Measurements from ENCODE around the gene TKT.

TKT gene

GRCh38 chr3:53186726-53187125 lies 69.1 kb downstream of the TKT start:
- Mint-ChIP-seq H3K36me3 (ENCODE audit: low read depth) (peaks cover 98% of the 10 kb centered on the region), H3K9me3 (no peaks in the 10 kb centered on the region), H3K4me1 (ENCODE audit: low read depth) (peaks cover 52% of the 10 kb centered on the region), H3K27me3 (no peaks in the 10 kb centered on the region), H3K27ac (peak overlapping the region; percentile 41), H3K4me3 (no peak overlapping the region)
- intact Hi-C loops (cut with micrococcal nuclease): no loop called here

DNA sequence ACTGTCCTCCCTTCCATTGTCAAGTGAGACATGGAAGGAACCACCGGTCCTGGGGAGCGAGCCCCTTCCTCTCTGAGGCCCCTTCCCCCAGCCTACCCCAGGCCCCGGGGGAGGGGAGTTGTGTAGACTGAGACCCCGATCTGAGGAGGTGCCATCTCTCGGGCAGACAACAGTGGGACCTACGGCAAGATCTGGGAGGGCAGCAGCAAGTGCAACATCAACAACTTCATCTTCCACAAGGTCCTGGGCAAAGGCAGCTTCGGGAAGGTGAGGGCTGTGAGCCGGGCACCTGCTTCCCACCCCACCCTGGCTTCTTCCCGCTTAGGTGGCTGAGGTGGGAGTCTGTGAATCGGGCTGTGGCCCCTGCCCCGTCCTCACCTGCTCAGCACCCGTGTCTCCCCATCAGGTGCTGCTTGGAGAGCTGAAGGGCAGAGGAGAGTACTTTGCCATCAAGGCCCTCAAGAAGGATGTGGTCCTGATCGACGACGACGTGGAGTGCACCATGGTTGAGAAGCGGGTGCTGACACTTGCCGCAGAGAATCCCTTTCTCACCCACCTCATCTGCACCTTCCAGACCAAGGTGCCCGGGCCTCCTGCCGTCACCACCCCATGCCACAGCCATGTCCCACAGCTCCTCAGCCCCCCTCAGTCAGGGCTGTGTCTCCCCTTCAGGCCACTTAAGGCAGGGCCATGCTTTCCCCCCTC lies 69.9 kb downstream of the TKT start:
- Mint-ChIP-seq H3K27me3 (no peaks in the 10 kb centered on the region), H3K9me3 (no peaks in the 10 kb centered on the region), H3K27ac (peak overlapping the region; percentile 41), H3K4me1 (ENCODE audit: low read depth) (peaks cover 57% of the 10 kb centered on the region), H3K36me3 (ENCODE audit: low read depth) (peaks cover 100% of the 10 kb centered on the region), H3K4me3 (no peak overlapping the region)
- intact Hi-C loops (cut with micrococcal nuclease): no loop called here

DNA sequence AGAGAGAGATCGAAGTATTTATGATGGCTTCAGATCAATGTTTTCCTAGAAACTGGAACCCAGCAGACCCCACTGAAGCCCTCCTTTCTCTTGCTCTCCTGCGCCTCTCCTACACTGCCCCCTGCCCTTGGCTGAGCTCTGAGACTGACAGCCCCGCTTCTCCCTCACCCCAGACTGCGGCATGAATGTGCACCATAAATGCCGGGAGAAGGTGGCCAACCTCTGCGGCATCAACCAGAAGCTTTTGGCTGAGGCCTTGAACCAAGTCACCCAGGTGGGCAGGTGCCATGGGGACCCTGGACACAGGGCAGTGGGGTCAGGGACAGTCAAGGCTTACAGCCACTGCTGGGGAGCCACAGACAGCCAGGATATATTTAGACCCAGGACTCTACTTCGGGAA lies 71.1 kb downstream of the TKT start:
- Mint-ChIP-seq H3K36me3 (ENCODE audit: low read depth) (peaks cover 100% of the 10 kb centered on the region), H3K27me3 (no peaks in the 10 kb centered on the region), H3K4me3 (no peak overlapping the region), H3K9me3 (no peaks in the 10 kb centered on the region), H3K4me1 (ENCODE audit: low read depth) (peaks cover 57% of the 10 kb centered on the region), H3K27ac (peak overlapping the region; percentile 32)
- intact Hi-C loops (cut with micrococcal nuclease): loop anchor here (5.0 kb wide), 1 partner anchor 52 kb away; the partner anchor contains the start of gene RFT1

DNA sequence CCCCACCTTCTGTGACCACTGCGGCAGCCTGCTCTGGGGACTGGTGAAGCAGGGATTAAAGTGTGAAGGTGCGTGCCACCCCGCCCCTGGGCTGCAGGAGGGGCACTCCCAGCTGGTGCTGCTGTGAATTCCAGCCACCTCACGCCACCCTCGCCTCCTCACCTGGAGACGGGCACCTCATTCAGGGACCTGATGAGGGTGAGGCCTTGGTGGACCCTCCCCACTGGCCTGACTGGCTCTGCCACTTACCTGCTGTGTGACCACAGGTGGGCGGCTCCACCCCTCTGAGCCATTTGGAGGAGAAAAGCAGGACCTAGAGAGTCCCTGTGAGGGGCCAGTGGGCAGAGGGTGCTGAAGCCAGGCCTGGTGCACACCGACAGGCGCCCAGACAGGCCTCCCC lies 72.3 kb downstream of the TKT start:
- H3K27ac Mint-ChIP-seq: no peak overlapping the region
- intact Hi-C loops (cut with micrococcal nuclease): loop anchor here (5.0 kb wide), 1 partner anchor 51 kb away; the partner anchor contains the start of gene RFT1

GRCh38 chr3:53182764-53183355 lies 73.0 kb downstream of the TKT start:
- intact Hi-C loops (cut with micrococcal nuclease): loop anchor here (5.0 kb wide), 1 partner anchor 51 kb away; the partner anchor contains the start of gene RFT1
- Mint-ChIP-seq H3K9me3 (no peaks in the 10 kb centered on the region), H3K4me1 (ENCODE audit: low read depth) (peaks cover 74% of the 10 kb centered on the region), H3K27ac (no peak overlapping the region), H3K36me3 (ENCODE audit: low read depth) (peaks cover 100% of the 10 kb centered on the region), H3K27me3 (no peaks in the 10 kb centered on the region), H3K4me3 (no peak overlapping the region)

More for the DNA sequence above, 72.3 kb downstream of the TKT start:
- Mint-ChIP-seq H3K36me3 (ENCODE audit: low read depth) (peaks cover 100% of the 10 kb centered on the region), H3K27me3 (no peaks in the 10 kb centered on the region), H3K9me3 (no peaks in the 10 kb centered on the region), H3K4me1 (ENCODE audit: low read depth) (peaks cover 67% of the 10 kb centered on the region), H3K4me3 (no peak overlapping the region)

GRCh38 chr3:53181528-53181927 lies 74.3 kb downstream of the TKT start:
- no peaks in the 10 kb centered on the region for H3K27me3 Mint-ChIP-seq
- H3K4me1 Mint-ChIP-seq (ENCODE audit: low read depth): peaks cover 78% of the 10 kb centered on the region
- H3K9me3 Mint-ChIP-seq: no peaks in the 10 kb centered on the region
- H3K27ac Mint-ChIP-seq: peak overlapping the region; percentile 28
- no peak overlapping the region for H3K4me3 Mint-ChIP-seq
- intact Hi-C loops (cut with micrococcal nuclease): loop anchor here (5.0 kb wide), 1 partner anchor 49 kb away; the partner anchor contains the start of gene RFT1
- H3K36me3 Mint-ChIP-seq (ENCODE audit: low read depth): peaks cover 100% of the 10 kb centered on the region

GRCh38 chr3:53181024-53181371 lies 74.8 kb downstream of the TKT start:
- peak overlapping the region; percentile 4 for H3K4me3 Mint-ChIP-seq
- no peaks in the 10 kb centered on the region for H3K9me3 Mint-ChIP-seq
- peaks cover 100% of the 10 kb centered on the region for H3K36me3 Mint-ChIP-seq (ENCODE audit: low read depth)
- H3K27me3 Mint-ChIP-seq: no peaks in the 10 kb centered on the region
- peaks cover 78% of the 10 kb centered on the region for H3K4me1 Mint-ChIP-seq (ENCODE audit: low read depth)
- intact Hi-C loops (cut with micrococcal nuclease): loop anchor here (5.0 kb wide), 1 partner anchor 49 kb away; the partner anchor contains the start of gene RFT1
- peak overlapping the region; percentile 28 for H3K27ac Mint-ChIP-seq

DNA sequence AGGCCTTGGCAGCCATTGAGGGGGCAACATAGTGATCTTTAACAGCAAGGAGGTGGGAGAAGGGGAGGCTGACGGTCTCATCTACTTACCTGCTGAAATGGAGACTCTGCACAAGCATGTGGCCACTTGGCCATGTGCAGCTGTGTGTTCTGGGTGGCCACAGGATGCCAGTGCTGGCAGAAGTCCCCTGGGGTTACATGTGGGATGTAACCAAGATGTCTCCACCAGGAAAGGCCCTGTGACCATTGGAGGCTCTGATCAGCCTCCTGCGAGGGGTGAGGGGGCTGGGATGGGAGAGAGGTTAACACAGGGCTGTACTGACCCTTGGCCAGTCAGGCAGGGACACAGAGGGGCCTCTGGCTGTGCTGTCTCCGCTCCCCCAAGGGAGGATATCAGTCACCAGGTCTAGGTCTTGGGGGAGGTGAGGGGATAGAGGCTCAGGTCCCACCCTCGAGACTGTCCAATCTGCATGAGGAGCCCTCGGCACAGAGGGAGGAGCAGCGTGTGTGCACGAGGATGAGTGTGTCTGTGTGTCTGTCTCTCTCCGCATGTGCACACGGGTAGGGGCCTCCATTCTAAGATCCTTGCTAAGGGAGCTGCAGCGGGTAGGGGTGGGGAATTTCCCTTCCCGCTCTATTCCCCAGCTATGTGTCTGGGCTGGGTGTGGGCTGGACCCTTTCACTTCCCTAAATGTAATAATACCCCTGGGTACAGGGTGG lies 75.4 kb downstream of the TKT start:
- peak overlapping the region; percentile 28 for H3K27ac Mint-ChIP-seq
- intact Hi-C loops (cut with micrococcal nuclease): loop anchor here (1.0 to 5.0 kb wide), 2 partner anchors 10 to 48 kb away; partner anchors contain the start of gene RFT1
- H3K27me3 Mint-ChIP-seq: no peaks in the 10 kb centered on the region
- H3K9me3 Mint-ChIP-seq: no peaks in the 10 kb centered on the region
- H3K4me1 Mint-ChIP-seq (ENCODE audit: low read depth): peaks cover 83% of the 10 kb centered on the region
- H3K36me3 Mint-ChIP-seq (ENCODE audit: low read depth): peaks cover 100% of the 10 kb centered on the region
- peak overlapping the region; percentile 46 for H3K4me3 Mint-ChIP-seq

- H3K9me3 Mint-ChIP-seq: no peaks in the 10 kb centered on the region
- intact Hi-C loops (cut with micrococcal nuclease): no loop called here
- H3K4me1 Mint-ChIP-seq (ENCODE audit: low read depth): peaks cover 85% of the 10 kb centered on the region
- no peak overlapping the region for H3K4me3 Mint-ChIP-seq
- peak overlapping the region; percentile 28 for H3K27ac Mint-ChIP-seq
- peaks cover 100% of the 10 kb centered on the region for H3K36me3 Mint-ChIP-seq (ENCODE audit: low read depth)
- no peaks in the 10 kb centered on the region for H3K27me3 Mint-ChIP-seq
Observed at GRCh38 chr3:53179580-53179979, 76.2 kb downstream of the TKT start.

DNA sequence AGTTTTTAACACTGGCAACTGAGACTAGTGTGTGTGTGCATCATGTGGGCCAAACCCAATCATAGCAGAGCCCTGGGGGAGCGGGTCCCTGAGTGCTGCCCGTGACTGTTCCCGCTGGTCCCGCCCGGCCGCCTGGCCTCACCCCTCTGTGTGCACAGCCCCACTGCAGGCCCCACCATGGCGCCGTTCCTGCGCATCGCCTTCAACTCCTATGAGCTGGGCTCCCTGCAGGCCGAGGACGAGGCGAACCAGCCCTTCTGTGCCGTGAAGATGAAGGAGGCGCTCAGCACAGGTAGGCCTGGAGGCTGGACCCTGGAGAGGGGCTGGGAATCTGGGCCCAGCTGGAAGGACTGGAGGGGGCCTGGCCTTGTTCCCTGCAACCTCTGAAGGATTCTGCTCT lies 77.6 kb downstream of the TKT start:
- Mint-ChIP-seq H3K36me3 (ENCODE audit: low read depth) (peaks cover 100% of the 10 kb centered on the region), H3K4me3 (no peak overlapping the region), H3K9me3 (no peaks in the 10 kb centered on the region), H3K4me1 (ENCODE audit: low read depth) (peaks cover 96% of the 10 kb centered on the region), H3K27me3 (no peaks in the 10 kb centered on the region), H3K27ac (peak overlapping the region; percentile 28)
- intact Hi-C loops (cut with micrococcal nuclease): no loop called here

DNA sequence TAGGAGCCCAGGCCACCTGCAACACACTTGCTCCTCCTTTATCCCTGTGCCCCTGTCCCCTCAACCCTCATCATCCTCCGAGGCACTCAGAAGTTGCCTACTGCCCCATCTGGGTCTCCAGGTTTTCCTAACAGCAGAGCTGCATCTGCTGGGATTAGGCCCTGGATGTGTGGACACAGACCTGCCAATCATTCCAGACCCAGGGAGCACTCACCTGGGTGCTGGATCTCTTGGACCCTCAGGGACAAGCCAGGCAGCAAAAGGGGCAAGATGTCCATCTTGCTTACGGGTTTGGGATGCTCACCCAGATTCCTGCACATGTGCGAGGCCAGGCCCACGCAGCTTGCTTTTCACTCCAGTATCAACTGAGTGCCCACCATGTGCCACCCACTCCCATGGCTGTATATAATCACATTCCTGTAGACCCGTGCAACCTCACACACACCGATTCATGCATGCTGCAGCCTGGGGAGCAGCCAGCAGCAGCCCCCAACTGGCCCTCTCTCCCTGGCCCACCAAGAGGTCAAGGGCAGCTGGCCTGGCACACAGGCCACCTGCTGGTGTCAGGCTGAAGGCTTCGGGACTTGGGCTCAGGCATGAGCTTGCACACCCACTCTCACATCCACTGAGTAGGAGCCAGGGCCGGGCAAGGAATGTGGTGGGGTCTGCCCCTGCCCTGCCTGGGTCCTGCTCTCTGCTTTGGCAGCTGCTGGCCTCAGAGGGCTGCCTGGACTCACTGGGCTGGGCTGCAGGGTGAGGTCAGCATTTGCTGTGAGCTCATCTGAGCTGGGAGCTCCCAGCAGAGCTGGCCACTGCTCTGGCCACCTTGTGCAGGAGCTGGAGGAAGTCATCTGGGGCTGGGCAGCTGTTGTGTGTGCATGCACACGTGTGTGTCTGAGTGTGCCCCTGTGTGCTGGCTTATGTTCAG lies 79.9 kb downstream of the TKT start:
- Mint-ChIP-seq H3K4me3 (no peak overlapping the region), H3K27me3 (no peaks in the 10 kb centered on the region), H3K27ac (no peak overlapping the region), H3K36me3 (ENCODE audit: low read depth) (peaks cover 100% of the 10 kb centered on the region), H3K4me1 (ENCODE audit: low read depth) (peaks cover 98% of the 10 kb centered on the region), H3K9me3 (no peaks in the 10 kb centered on the region)
- intact Hi-C loops (cut with micrococcal nuclease): no loop called here

Measured in dendritic cell treated with granulocyte-macrophage colony-stimulating factor and Interleukin-4, amounts not matched to agents 40 ng/mL and 50 ng/mL, for 4 days (primary cell).